ENCODE measurements around the gene KRT79. TPM values are rescaled to one million over a fixed set of nuclear protein-coding genes. Genes with fewer than 3 reads are reported as not detected.

Gene KRT79
- total and polyA plus RNA-seq, 12 donors, result 0.30 TPM; not detected in 11

- DNase-seq, result no peak
- TF ChIP-seq CTCF (IDR thresholded peaks at IDR 0.05), result no peak
- intact Hi-C loops (cut with DNase I), result no loop called here
These were observed 51.6 kb downstream of the KRT79 start for GRCh38 chr12:52782502-52782901.

GRCh38 chr12:52781399-52782082 is 52.6 kb downstream of the KRT79 start:
- no peaks in the 10 kb centered on the region for H3K9me3 ChIP-seq
- no peak overlapping the region for H3K27ac ChIP-seq
- no peaks in the 10 kb centered on the region for H3K4me1 ChIP-seq
- intact Hi-C loops (cut with DNase I), result no loop called here
- peaks cover 0 to 55% (median 20%) of the 10 kb centered on the region in 7 donors for H3K27me3 ChIP-seq
- TF ChIP-seq CTCF (IDR thresholded peaks at IDR 0.05), result no peak
- WGBS, 2 donors, result 61 to 86% methylated on average over 4 of the region's 4 CpGs
- H3K36me3 ChIP-seq, result no peaks in the 10 kb centered on the region
- DNase-seq (no peak), ATAC-seq (no peak)
- no peak overlapping the region for H3K4me3 ChIP-seq

More at GRCh38 chr12:52782502-52782901, 51.6 kb downstream of the KRT79 start:
- Histone ChIP-seq H3K4me1 (no peaks in the 10 kb centered on the region), H3K27ac (no peak overlapping the region), H3K9me3 (no peaks in the 10 kb centered on the region), H3K27me3 (peaks cover 0 to 51% (median 20%) of the 10 kb centered on the region in 7 donors), H3K36me3 (no peaks in the 10 kb centered on the region), H3K4me3 (no peak overlapping the region)
- WGBS, 2 donors, result 92 to 94% methylated on average over 4 of the region's 4 CpGs
- no peak for ATAC-seq

GRCh38 chr12:52779914-52780313 is 54.2 kb downstream of the KRT79 start:
- WGBS, 2 donors, result 89 to 91% methylated on average over 6 of the region's 6 CpGs
- Histone ChIP-seq H3K4me3 (no peak overlapping the region), H3K4me1 (no peaks in the 10 kb centered on the region), H3K9me3 (no peaks in the 10 kb centered on the region), H3K27ac (no peak overlapping the region), H3K36me3 (no peaks in the 10 kb centered on the region), H3K27me3 (peaks cover 0 to 65% (median 28%) of the 10 kb centered on the region in 7 donors)
- TF ChIP-seq CTCF (IDR thresholded peaks at IDR 0.05), result no peak
- ATAC-seq (no peak), DNase-seq (no peak)
- intact Hi-C loops (cut with DNase I), result no loop called here

GRCh38 chr12:52778833-52779232 is 55.3 kb downstream of the KRT79 start:
- no peak overlapping the region for H3K4me3 ChIP-seq
- intact Hi-C loops (cut with DNase I), result no loop called here
- H3K9me3 ChIP-seq, result no peaks in the 10 kb centered on the region
- no peak overlapping the region for H3K27ac ChIP-seq
- peaks cover 0 to 68% (median 23%) of the 10 kb centered on the region in 7 donors for H3K27me3 ChIP-seq
- no peak for DNase-seq
- no peak for ATAC-seq
- WGBS, 2 donors, result 93% methylated on average over 2 of the region's 2 CpGs
- no peak for TF ChIP-seq CTCF (IDR thresholded peaks at IDR 0.05)
- H3K36me3 ChIP-seq, result no peaks in the 10 kb centered on the region
- no peaks in the 10 kb centered on the region for H3K4me1 ChIP-seq
